Measurements from ENCODE around the gene TAPT1. TPM values are rescaled to one million over a fixed set of nuclear protein-coding genes. Genes with fewer than 3 reads are reported as not detected.
A peak's percentile ranks its signal among the peaks of the same experiment; 100 is the strongest.

TAPT1 gene
- total and polyA plus RNA-seq, 9 of the 15 experiments (the other 6 are each of a cell fraction or from before 2014, with no cell fraction given): 1.6 to 36.7 (median 20.7) TPM

DNA sequence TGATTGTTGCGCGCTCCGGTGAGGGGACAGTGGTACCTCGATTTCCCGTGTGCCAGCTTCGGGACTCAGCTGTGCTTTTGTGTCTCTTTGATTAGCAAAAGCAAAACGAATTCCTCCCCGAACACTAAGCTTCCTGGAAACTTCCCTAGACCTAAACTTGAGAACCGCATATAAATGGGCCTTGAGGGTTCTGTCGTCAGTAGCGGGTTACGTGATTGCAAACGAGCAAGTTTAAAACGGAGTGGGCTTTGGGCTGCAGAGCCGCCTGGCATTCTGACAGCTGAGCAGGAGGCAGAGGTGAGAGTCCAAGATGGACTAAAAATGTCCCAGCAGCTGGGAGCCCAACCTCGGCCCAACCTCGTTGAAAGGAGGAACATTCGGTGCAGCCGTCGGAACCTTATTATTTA, 1.2 kb upstream of the TAPT1 start (continued):
- TF ChIP-seq ILK (tag; IDR thresholded peaks at IDR 0.05; ENCODE audit: borderline replicate concordance, low read depth) (no peak), RUNX1 (IDR thresholded peaks at IDR 0.05; ENCODE audit: low read depth) (no peak), PYGO2 (tag; IDR thresholded peaks at IDR 0.05) (no peak), NCOA2 (IDR thresholded peaks at IDR 0.05; ENCODE audit: partially characterized antibody in 2 of 2) (no peak), EP400 (IDR thresholded peaks at IDR 0.05) (no peak), NCOA6 (IDR thresholded peaks at IDR 0.05) (no peak), SIN3A (IDR thresholded peaks at IDR 0.05; ENCODE audit: borderline replicate concordance in 2 of 2, control insufficient read depth in 1 of 2, low read depth in 2 of 2, low read length in 2 of 2) (peak in 1 of 2 experiments; percentile 38; a peak in 2 of 4 replicates), MIER1 (IDR thresholded peaks at IDR 0.05; ENCODE audit: low read depth) (no peak), ZBTB1 (CRISPR knock-in tag; IDR thresholded peaks at IDR 0.05; ENCODE audit: borderline replicate concordance, low read depth) (0 out of 2 replicates have a peak, but pooled peaks have one; percentile 25)

DNA sequence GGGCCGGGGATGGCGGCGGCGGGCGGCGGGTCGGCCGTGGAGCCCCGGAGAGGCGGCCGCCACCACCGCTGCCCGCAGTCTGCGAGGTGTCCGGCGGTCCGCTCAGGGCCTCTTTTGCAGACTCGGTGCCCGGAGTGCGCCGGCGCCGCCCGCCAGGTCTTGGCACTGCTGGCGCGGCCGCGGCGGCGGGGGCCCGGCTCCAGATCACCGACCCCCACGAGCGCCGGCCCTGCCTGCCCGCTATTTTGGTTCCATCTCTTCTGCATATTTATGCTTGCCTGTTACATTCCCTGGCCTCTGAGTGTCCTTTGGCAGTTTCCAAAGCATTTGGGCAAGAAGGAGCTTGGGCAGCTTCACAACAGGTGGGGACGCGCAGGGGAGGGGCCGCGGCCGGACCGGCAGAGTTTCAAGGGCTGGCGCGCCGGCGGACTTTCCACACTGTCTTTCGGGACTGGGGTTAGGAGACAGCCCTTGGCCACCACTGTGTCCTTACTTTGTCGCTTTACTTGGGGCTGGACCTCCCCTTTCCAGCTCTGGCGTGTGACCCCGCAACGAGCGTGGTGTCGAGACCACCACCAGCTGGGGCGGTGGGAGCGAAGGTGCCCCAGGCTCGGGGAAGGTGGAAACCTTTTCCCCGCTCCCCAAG, 668 bp upstream of the TAPT1 start:
- Histone ChIP-seq H3K4me1 (replicated peaks in 1 of 2; ENCODE audit: control insufficient read depth in 2 of 2, insufficient read depth in 2 of 2, low read length in 2 of 2) (peaks cover 6 to 12% of the 10 kb centered on the region in 2 experiments; a peak in 4 of 5 replicates), H2AFZ (ENCODE audit: low read depth, low read length) (peak overlapping the region; percentile 64), H3K9ac (ENCODE audit: insufficient read depth in 1 of 2, low read depth in 2 of 2, low read length in 2 of 2) (peak overlapping the region; percentile 89 to 99), H3K27ac (ENCODE audit: extremely low read depth, low read depth, low read length) (peak overlapping the region; percentile 91), H3K27me3 (ENCODE audit: control insufficient read depth in 2 of 2, insufficient read depth in 2 of 2, low read length in 2 of 2) (no peaks in the 10 kb centered on the region), H4K20me1 (replicated peaks; ENCODE audit: control insufficient read depth, insufficient read depth, low read length) (peaks cover 8% of the 10 kb centered on the region; the same call in 1 of the 2 replicates), H3K36me3 (ENCODE audit: control insufficient read depth, insufficient read depth, low read length) (no peaks in the 10 kb centered on the region), H3K9me1 (ENCODE audit: control insufficient read depth, insufficient read depth, low read length) (no peaks in the 10 kb centered on the region), H3K79me2 (ENCODE audit: control insufficient read depth, insufficient read depth, low read length) (peaks cover 68% of the 10 kb centered on the region), H3K4me2 (ENCODE audit: insufficient read depth, low read length) (peak overlapping the region; percentile 91), H3K4me3 (peak overlapping the region; percentile 81), H3K9me3 (replicated peaks; ENCODE audit: control insufficient read depth, insufficient read depth, low read depth, low read length) (no peaks in the 10 kb centered on the region)
- intact Hi-C loops (cut with micrococcal nuclease): loop anchor here (5.0 to 10.0 kb wide), 3 partner anchors 542 to 1222 kb away; partner anchors contain the start of genes CPEB2 and FAM200B
- in situ Hi-C loops (cut with MboI): loop anchor here (25.0 kb wide), 1 partner anchor 740 kb away; no protein-coding TSS in a partner anchor
- FAIRE-seq (no peak), ATAC-seq (peak; percentile 70), DNase-seq (ENCODE audit: extremely low read depth in 1 of 4, low spot score in 3 of 4) (peak; percentile 51 to 67 (median 53))
- BruUV-seq (replicated peaks): no TSS peak
- POLR2A ChIA-PET: interaction anchor here (0.7 to 2.1 kb wide), 5 partner anchors 8 to 1139 kb away, joined by 3 to 9 read pairs (median 5); no protein-coding TSS in a partner anchor
- CTCF ChIA-PET (ENCODE audit: low intra/inter-chr PET ratio): no interaction called here
- under 1% methylated on average over 44 of the region's 57 CpGs for WGBS (ENCODE audit: insufficient coverage, low coverage, missing lambda C conversion rate)
- TF ChIP-seq IRF2 (CRISPR knock-in tag; IDR thresholded peaks at IDR 0.05) (no peak), SUPT5H (IDR thresholded peaks at IDR 0.05) (peak; percentile 41; the same call in 1 of the 2 replicates), MAZ (CRISPR knock-in tag; conservative IDR thresholded peaks at IDR 0.05 in 1 of 2, IDR thresholded peaks at IDR 0.05 in 1 of 2) (0 out of 4 replicates have a peak, but pooled peaks of 1 of the 2 experiments have one; percentile 25), SMAD2 (IDR thresholded peaks at IDR 0.05; ENCODE audit: low read depth, low read length) (no peak), DNMT1 (IDR thresholded peaks at IDR 0.05) (no peak)
- TF ChIP-seq, protein P1, sequence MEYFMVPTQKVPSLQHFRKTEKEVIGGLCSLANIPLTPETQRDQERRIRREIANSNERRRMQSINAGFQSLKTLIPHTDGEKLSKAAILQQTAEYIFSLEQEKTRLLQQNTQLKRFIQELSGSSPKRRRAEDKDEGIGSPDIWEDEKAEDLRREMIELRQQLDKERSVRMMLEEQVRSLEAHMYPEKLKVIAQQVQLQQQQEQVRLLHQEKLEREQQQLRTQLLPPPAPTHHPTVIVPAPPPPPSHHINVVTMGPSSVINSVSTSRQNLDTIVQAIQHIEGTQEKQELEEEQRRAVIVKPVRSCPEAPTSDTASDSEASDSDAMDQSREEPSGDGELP (CRISPR knock-in tag; IDR thresholded peaks at IDR 0.05; ENCODE audit: borderline replicate concordance): peak; percentile 71
- TF ChIP-seq, protein P2, sequence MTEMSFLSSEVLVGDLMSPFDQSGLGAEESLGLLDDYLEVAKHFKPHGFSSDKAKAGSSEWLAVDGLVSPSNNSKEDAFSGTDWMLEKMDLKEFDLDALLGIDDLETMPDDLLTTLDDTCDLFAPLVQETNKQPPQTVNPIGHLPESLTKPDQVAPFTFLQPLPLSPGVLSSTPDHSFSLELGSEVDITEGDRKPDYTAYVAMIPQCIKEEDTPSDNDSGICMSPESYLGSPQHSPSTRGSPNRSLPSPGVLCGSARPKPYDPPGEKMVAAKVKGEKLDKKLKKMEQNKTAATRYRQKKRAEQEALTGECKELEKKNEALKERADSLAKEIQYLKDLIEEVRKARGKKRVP (CRISPR knock-in tag; IDR thresholded peaks at IDR 0.05): no peak
- TF ChIP-seq, protein P3, sequence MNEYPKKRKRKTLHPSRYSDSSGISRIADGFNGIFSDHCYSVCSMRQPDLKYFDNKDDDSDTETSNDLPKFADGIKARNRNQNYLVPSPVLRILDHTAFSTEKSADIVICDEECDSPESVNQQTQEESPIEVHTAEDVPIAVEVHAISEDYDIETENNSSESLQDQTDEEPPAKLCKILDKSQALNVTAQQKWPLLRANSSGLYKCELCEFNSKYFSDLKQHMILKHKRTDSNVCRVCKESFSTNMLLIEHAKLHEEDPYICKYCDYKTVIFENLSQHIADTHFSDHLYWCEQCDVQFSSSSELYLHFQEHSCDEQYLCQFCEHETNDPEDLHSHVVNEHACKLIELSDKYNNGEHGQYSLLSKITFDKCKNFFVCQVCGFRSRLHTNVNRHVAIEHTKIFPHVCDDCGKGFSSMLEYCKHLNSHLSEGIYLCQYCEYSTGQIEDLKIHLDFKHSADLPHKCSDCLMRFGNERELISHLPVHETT (CRISPR knock-in tag; conservative IDR thresholded peaks at IDR 0.05 in 1 of 2, IDR thresholded peaks at IDR 0.05 in 1 of 2): peak in 1 of 2 experiments; percentile 84; a peak in 1 of 4 replicates

Measured in K562 (cell line).